Fibroblast of lung (primary cell): Measurements from ENCODE around the gene MTARC1. TPM values are rescaled to one million over a fixed set of nuclear protein-coding genes. Genes with fewer than 3 reads are reported as not detected.

Source experiments
- DNase-seq, 2 donors: peaks; one replicate each; pipeline versions ENCODE4 v3.0.0 to v3.0.0-alpha.2; 2010; ENCODE audit warnings: low read depth in 2 of 2
- H2AFZ ChIP-seq: 2 replicates; pipeline ENCODE4 v1.5.1; 2012; ENCODE audit warnings: low read length, control low read depth, inconsistent platforms
- H3K27ac ChIP-seq: 2 replicates; pipeline ENCODE4 v1.5.1; 2011; ENCODE audit warnings: low read length, control low read depth; ENCODE audit not compliant: insufficient read depth
- H3K27me3 ChIP-seq: 2 replicates; pipeline ENCODE4 v1.5.1; 2011; ENCODE audit warnings: mild to moderate bottlenecking, low read length; ENCODE audit not compliant: control insufficient read depth, insufficient read depth
- H3K36me3 ChIP-seq: 2 replicates; pipeline ENCODE4 v1.5.1; 2011; ENCODE audit warnings: low read length; ENCODE audit not compliant: control insufficient read depth, insufficient read depth
- H3K4me1 ChIP-seq: 2 replicates; pipeline ENCODE4 v1.5.1; 2011; ENCODE audit warnings: low read length; ENCODE audit not compliant: control insufficient read depth, insufficient read depth; ENCODE audit errors: extremely low read depth
- H3K4me2 ChIP-seq: 2 replicates; pipeline ENCODE4 v1.5.1; 2011; ENCODE audit warnings: low read length, control low read depth; ENCODE audit not compliant: insufficient read depth; ENCODE audit errors: extremely low read depth
- H3K4me3 ChIP-seq, 4 experiments: fragments of 200-600 bp in 1 of 4; sonication (generic) in 1 of 4; replicated peaks in 1 of 4; 2 replicates each; pipeline ENCODE4 v1.5.1; 2011 to 2016; ENCODE audit warnings: low read length in 4 of 4, low read depth in 3 of 4, mild to moderate bottlenecking in 3 of 4, control low read depth in 2 of 4, inconsistent platforms in 1 of 4, mixed read lengths in 1 of 4; ENCODE audit not compliant: insufficient read depth in 1 of 4; ENCODE audit errors: control extremely low read depth in 1 of 4
- H3K79me2 ChIP-seq: 2 replicates; pipeline ENCODE4 v1.5.1; 2012; ENCODE audit warnings: mild to moderate bottlenecking, low read length, inconsistent platforms; ENCODE audit not compliant: control insufficient read depth, insufficient read depth
- H3K9ac ChIP-seq: 2 replicates; pipeline ENCODE4 v1.5.1; 2011; ENCODE audit warnings: mild to moderate bottlenecking, low read length, control low read depth; ENCODE audit not compliant: insufficient read depth
- H3K9me3 ChIP-seq: 2 replicates; pipeline ENCODE4 v1.5.1; 2012; ENCODE audit warnings: low read depth, low read length; ENCODE audit not compliant: control insufficient read depth, insufficient read depth
- H4K20me1 ChIP-seq: 2 replicates; pipeline ENCODE4 v1.5.1; 2011; ENCODE audit warnings: low read length; ENCODE audit not compliant: control insufficient read depth, insufficient read depth; ENCODE audit errors: extremely low read depth
- EZH2 ChIP-seq: IDR thresholded peaks from 2 replicates; pipeline ENCODE4 v1.5.1; 2012; ENCODE audit warnings: low read length, control low read depth, mild to moderate bottlenecking; ENCODE audit errors: missing control alignments
- polyA plus RNA-seq, 2 donors: library from polyadenylated mRNA; depleted of rRNA in 1 of 2; stranded (reverse) in 1 of 2; unstranded in 1 of 2; fragments of >200 nt; gene quantifications; 2 replicates each; pipeline ENCODE4 v1.2.1, GENCODE V29; 2011 to 2012; ENCODE audit warnings: missing spikeins in 1 of 2
- total RNA-seq: library from RNA; depleted of rRNA; stranded (reverse); fragments of >200 nt; gene quantifications from 2 replicates; pipeline ENCODE4 v1.2.1, GENCODE V29; 2014
- TF ChIP-seq, protein P1 (sequence below), 2 donors: IDR thresholded peaks in 1 of 2; conservative IDR thresholded peaks in 1 of 2; 1 replicate in 1 of 2; 2 replicates in 1 of 2; pipeline ENCODE4 v1.5.1; 2011 to 2012; ENCODE audit warnings: low read length in 2 of 2, control low read depth in 1 of 2, inconsistent platforms in 1 of 2, low read depth in 1 of 2, mild to moderate bottlenecking in 1 of 2

The MTARC1 gene
- total and polyA plus RNA-seq, 2 donors (not counting 1 experiment from before 2014, with no cell fraction given), result 1.8 to 9.6 TPM

DNA sequence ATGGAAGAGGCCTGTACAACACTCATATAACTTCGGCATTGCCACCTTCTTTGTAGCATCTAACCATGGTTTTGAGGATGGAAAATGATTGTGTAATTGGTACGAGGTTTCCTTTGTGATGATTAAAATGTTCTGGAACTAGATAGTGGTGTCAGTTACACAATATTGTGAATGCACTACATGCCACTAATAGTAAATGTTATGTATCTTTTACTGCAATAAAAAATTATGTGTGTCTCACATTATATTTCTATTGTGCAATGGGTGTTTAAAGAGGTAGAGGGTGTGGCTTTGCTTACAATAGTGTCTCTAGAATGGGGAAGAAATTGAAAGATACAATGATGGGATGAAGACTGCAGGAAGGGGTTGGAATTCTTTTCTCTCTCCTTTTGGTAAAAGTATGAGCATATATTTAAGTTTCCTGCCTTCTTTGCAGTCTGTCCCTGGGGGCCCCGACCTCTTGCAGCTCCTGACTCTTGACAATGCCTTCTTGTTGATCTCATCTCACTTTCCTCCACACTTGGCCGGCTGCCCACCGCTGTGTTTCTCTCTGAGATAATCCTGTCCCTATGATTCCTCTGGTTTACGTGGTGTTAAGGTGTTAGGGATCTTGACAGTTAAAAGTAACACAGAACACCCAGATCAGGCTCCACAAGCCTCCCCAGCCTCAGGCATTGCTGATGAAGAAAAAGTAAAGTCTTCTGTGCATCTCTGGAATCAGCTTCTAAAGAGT lies 39.3 kb downstream of the MTARC1 start:
- DNase-seq, result no peak
- Histone ChIP-seq H3K27me3 (peaks cover 2% of the 10 kb centered on the region), H3K4me1 (no peaks in the 10 kb centered on the region), H3K9me3 (no peaks in the 10 kb centered on the region), H4K20me1 (no peaks in the 10 kb centered on the region), H3K27ac (no peak overlapping the region), H3K79me2 (no peaks in the 10 kb centered on the region), H3K9ac (no peak overlapping the region), H3K36me3 (no peaks in the 10 kb centered on the region), H3K4me2 (no peak overlapping the region), H2AFZ (no peak overlapping the region), H3K4me3 (no peak overlapping the region)
- TF ChIP-seq, protein P1, sequence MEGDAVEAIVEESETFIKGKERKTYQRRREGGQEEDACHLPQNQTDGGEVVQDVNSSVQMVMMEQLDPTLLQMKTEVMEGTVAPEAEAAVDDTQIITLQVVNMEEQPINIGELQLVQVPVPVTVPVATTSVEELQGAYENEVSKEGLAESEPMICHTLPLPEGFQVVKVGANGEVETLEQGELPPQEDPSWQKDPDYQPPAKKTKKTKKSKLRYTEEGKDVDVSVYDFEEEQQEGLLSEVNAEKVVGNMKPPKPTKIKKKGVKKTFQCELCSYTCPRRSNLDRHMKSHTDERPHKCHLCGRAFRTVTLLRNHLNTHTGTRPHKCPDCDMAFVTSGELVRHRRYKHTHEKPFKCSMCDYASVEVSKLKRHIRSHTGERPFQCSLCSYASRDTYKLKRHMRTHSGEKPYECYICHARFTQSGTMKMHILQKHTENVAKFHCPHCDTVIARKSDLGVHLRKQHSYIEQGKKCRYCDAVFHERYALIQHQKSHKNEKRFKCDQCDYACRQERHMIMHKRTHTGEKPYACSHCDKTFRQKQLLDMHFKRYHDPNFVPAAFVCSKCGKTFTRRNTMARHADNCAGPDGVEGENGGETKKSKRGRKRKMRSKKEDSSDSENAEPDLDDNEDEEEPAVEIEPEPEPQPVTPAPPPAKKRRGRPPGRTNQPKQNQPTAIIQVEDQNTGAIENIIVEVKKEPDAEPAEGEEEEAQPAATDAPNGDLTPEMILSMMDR (conservative IDR thresholded peaks at IDR 0.05 in 1 of 2, IDR thresholded peaks at IDR 0.05 in 1 of 2; ENCODE audit: low read depth in 1 of 2, low read length in 2 of 2), result no peak
- TF ChIP-seq EZH2, result no peak

DNA sequence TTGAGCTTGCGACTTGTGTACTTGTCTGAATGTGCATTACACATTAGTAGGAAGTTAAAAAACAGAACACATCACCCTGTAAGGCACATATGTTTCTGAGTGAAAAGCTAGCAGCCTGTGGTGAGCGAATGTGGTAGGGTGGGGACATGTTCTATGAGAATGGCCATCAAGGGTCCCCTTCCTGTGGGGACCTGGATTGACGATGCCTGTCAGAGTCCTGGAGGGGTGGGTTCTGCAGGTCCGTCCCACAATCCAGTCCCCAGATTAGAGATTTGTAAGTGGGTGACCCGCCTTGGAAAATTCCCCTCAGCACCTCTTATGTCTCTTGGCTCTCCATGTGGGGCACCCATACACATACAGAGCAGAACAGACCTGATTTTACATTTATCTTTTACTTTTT lies 40.0 kb downstream of the MTARC1 start:
- Histone ChIP-seq H2AFZ (no peak overlapping the region), H3K27me3 (peaks cover 2% of the 10 kb centered on the region), H3K36me3 (no peaks in the 10 kb centered on the region), H3K9me3 (no peaks in the 10 kb centered on the region), H3K27ac (no peak overlapping the region), H4K20me1 (no peaks in the 10 kb centered on the region), H3K79me2 (no peaks in the 10 kb centered on the region), H3K4me1 (no peaks in the 10 kb centered on the region), H3K4me3 (no peak overlapping the region), H3K4me2 (no peak overlapping the region), H3K9ac (no peak overlapping the region)
- TF ChIP-seq, protein P1 (conservative IDR thresholded peaks at IDR 0.05 in 1 of 2, IDR thresholded peaks at IDR 0.05 in 1 of 2; ENCODE audit: low read depth in 1 of 2, low read length in 2 of 2), result no peak
- no peak for TF ChIP-seq EZH2
- DNase-seq, result no peak

DNA sequence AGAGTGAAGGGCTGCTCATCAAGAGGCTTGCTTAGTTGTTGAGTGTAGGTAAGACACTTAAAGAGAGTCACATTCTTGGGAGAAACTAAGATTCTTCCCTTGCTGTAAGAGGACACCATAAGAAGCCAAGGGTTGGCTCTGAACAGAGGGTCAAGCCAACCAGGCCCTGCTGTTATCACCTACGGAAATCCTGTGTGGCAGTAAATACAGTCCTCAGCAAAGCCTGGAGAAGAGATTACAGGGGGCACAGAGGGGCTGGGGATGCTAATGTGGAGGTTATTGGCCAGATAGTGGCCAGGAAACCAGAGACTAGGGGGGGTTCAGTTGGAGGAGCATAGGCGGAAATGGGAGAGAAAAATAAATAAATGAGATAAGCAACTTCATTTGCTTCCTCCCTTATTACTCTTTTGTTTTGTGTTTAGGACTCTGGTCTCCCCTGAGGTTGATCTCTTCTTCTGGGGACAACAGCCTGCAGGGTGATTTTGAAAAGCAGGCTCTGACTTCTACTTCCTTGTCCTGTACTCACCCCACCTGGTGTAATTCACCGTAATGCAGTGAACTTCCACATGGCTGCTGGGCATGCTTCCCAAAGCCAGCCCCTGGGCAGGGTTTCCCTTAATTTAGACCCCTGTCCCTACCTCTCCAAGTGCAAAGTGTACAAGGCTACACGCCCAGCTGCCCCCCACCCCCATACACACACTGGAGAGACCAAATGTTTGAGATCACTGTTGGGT lies 40.9 kb downstream of the MTARC1 start:
- no peak for TF ChIP-seq EZH2
- TF ChIP-seq, protein P1 (conservative IDR thresholded peaks at IDR 0.05 in 1 of 2, IDR thresholded peaks at IDR 0.05 in 1 of 2; ENCODE audit: low read depth in 1 of 2, low read length in 2 of 2), result no peak
- no peak overlapping the region for H3K4me3 ChIP-seq
- no peak overlapping the region for H2AFZ ChIP-seq
- no peaks in the 10 kb centered on the region for H3K36me3 ChIP-seq
- no peaks in the 10 kb centered on the region for H3K79me2 ChIP-seq
- no peaks in the 10 kb centered on the region for H3K4me1 ChIP-seq
- no peaks in the 10 kb centered on the region for H4K20me1 ChIP-seq
- no peak overlapping the region for H3K9ac ChIP-seq
- DNase-seq, result no peak
- H3K27me3 ChIP-seq, result peaks cover 2% of the 10 kb centered on the region
- no peak overlapping the region for H3K27ac ChIP-seq
- no peak overlapping the region for H3K4me2 ChIP-seq
- H3K9me3 ChIP-seq, result no peaks in the 10 kb centered on the region
